Fibroblast of lung (primary cell): ENCODE data around the gene SENP6.

Source experiments
- CTCF ChIP-seq, 2 donors: IDR thresholded peaks in 1 of 2; conservative IDR thresholded peaks in 1 of 2; 1 replicate in 1 of 2; 2 replicates in 1 of 2; pipeline ENCODE4 v1.5.1; 2011 to 2012; ENCODE audit warnings: low read length in 2 of 2, control low read depth in 1 of 2, inconsistent platforms in 1 of 2, low read depth in 1 of 2, mild to moderate bottlenecking in 1 of 2
- EZH2 ChIP-seq: IDR thresholded peaks from 2 replicates; pipeline ENCODE4 v1.5.1; 2012; ENCODE audit warnings: low read length, control low read depth, mild to moderate bottlenecking; ENCODE audit errors: missing control alignments

- TF ChIP-seq CTCF (conservative IDR thresholded peaks at IDR 0.05 in 1 of 2, IDR thresholded peaks at IDR 0.05 in 1 of 2; ENCODE audit: low read depth in 1 of 2, low read length in 2 of 2) (no peak), EZH2 (no peak)
Observed at GRCh38 chr6:75590370-75590769, 11.3 kb upstream of the SENP6 start.
